GM21723 (cell line): ENCODE data around the gene DPM1.
"Not testable (repeated sequence)": the region's sequence is repeated elsewhere in the genome, so short reads cannot be mapped to it uniquely, and the experiment has no call there.

Experiments
- ATAC-seq: cut with Tn5 transposase; IDR thresholded peaks from one replicate; pipeline ENCODE4 v1.9.1; 2021; ENCODE audit warnings: mild to moderate bottlenecking, moderate library complexity; ENCODE audit not compliant: unreplicated experiment

Gene DPM1

GRCh38 chr20:50980071-50980681 is 21.8 kb upstream of the DPM1 start:
- ATAC-seq: no peak

- not testable (repeated sequence) for ATAC-seq
These were observed 20.2 kb upstream of the DPM1 start for GRCh38 chr20:50978533-50978932.

GRCh38 chr20:50977066-50978021 is 19.0 kb upstream of the DPM1 start:
- ATAC-seq: no peak

- no peak for ATAC-seq
These were observed 17.5 kb upstream of the DPM1 start for GRCh38 chr20:50975701-50976330.

GRCh38 chr20:50969912-50970311 is 11.6 kb upstream of the DPM1 start:
- no peak for ATAC-seq

- no peak for ATAC-seq
These were observed 11.1 kb upstream of the DPM1 start for GRCh38 chr20:50969435-50969834.

GRCh38 chr20:50968289-50968688 is 10.0 kb upstream of the DPM1 start:
- ATAC-seq: no peak

- ATAC-seq: no peak
These were observed 9.3 kb upstream of the DPM1 start for GRCh38 chr20:50967586-50967985.

- ATAC-seq: no peak
These were observed 1.3 kb upstream of the DPM1 start for GRCh38 chr20:50959543-50960126.

- ATAC-seq: peak; percentile 83
These were observed 547 bp upstream of the DPM1 start, which contains the start of gene MOCS3 for GRCh38 chr20:50958615-50959542. Gene MOCS3 (plus strand): TSS chr20:50958818. CDS start chr20:50958843, 25 bp downstream.

GRCh38 chr20:50957276-50957675 is 1.1 kb downstream of the DPM1 start:
- no peak for ATAC-seq

GRCh38 chr20:50953821-50954220 is 4.5 kb downstream of the DPM1 start:
- no peak for ATAC-seq

GRCh38 chr20:50953196-50953595 is 5.1 kb downstream of the DPM1 start:
- no peak for ATAC-seq

- ATAC-seq: no peak
These were observed 10.1 kb downstream of the DPM1 start for GRCh38 chr20:50948132-50948785.

- ATAC-seq: no peak
These were observed 15.3 kb downstream of the DPM1 start for GRCh38 chr20:50943069-50943468.

- no peak for ATAC-seq
These were observed 24.7 kb downstream of the DPM1 start for GRCh38 chr20:50933589-50933988.

- ATAC-seq: no peak
These were observed 25.5 kb downstream of the DPM1 start for GRCh38 chr20:50932691-50933280.

- ATAC-seq: no peak
These were observed 26.3 kb downstream of the DPM1 start for GRCh38 chr20:50932016-50932485.
